GM18502 (cell line): ENCODE data around the gene FKRP.
"Not testable (repeated sequence)": the region's sequence is repeated elsewhere in the genome, so short reads cannot be mapped to it uniquely, and the experiment has no call there.

Experiments
- ATAC-seq: cut with Tn5 transposase; IDR thresholded peaks from one replicate; pipeline ENCODE4 v1.9.1; 2021; ENCODE audit warnings: mild to moderate bottlenecking; ENCODE audit not compliant: unreplicated experiment, poor library complexity

Gene FKRP

GRCh38 chr19:46745521-46746280 is at the start of gene FKRP:
Gene FKRP, plus strand, starts transcription at chr19:46746057. Its CDS starts 9,394 bp downstream, at chr19:46755451.
- peak; percentile 36 for ATAC-seq

- ATAC-seq: no peak
These were observed 49.0 kb upstream of the FKRP start for GRCh38 chr19:46696866-46697203.

GRCh38 chr19:46697204-46697960 is 48.5 kb upstream of the FKRP start:
- no peak for ATAC-seq

- no peak for ATAC-seq
These were observed 47.2 kb upstream of the FKRP start for GRCh38 chr19:46698395-46699321.

GRCh38 chr19:46700704-46701103 is 45.2 kb upstream of the FKRP start:
- ATAC-seq: no peak

GRCh38 chr19:46704379-46705076 is 41.3 kb upstream of the FKRP start:
- no peak for ATAC-seq

GRCh38 chr19:46710687-46711086 is 35.2 kb upstream of the FKRP start:
- ATAC-seq: no peak

- ATAC-seq: not testable (repeated sequence)
These were observed 33.0 kb upstream of the FKRP start for GRCh38 chr19:46712768-46713338.

GRCh38 chr19:46713781-46714443 is 31.9 kb upstream of the FKRP start:
- no peak for ATAC-seq

GRCh38 chr19:46714444-46715106 is 31.3 kb upstream of the FKRP start:
- ATAC-seq: no peak

- ATAC-seq: no peak
These were observed 30.3 kb upstream of the FKRP start for GRCh38 chr19:46715620-46715974.

- ATAC-seq: no peak
These were observed 29.7 kb upstream of the FKRP start for GRCh38 chr19:46715975-46716671.

- ATAC-seq: no peak
These were observed 29.2 kb upstream of the FKRP start for GRCh38 chr19:46716672-46717033.

GRCh38 chr19:46717034-46717715 is 28.7 kb upstream of the FKRP start, which contains the start of gene PRKD2:
Gene PRKD2, minus strand, starts transcription at chr19:46717114. Its CDS starts 744 bp downstream, at chr19:46716370.
- ATAC-seq: no peak

GRCh38 chr19:46717716-46718143 is 28.1 kb upstream of the FKRP start:
- no peak for ATAC-seq

- ATAC-seq: peak; percentile 34
These were observed 27.5 kb upstream of the FKRP start for GRCh38 chr19:46718157-46718933.
